ENCODE measurements around the gene HNRNPK.
A peak's percentile ranks its signal among the peaks of the same experiment; 100 is the strongest.
"Not testable (repeated sequence)": the region's sequence is repeated elsewhere in the genome, so short reads cannot be mapped to it uniquely, and the experiment has no call there.

HNRNPK gene

DNA sequence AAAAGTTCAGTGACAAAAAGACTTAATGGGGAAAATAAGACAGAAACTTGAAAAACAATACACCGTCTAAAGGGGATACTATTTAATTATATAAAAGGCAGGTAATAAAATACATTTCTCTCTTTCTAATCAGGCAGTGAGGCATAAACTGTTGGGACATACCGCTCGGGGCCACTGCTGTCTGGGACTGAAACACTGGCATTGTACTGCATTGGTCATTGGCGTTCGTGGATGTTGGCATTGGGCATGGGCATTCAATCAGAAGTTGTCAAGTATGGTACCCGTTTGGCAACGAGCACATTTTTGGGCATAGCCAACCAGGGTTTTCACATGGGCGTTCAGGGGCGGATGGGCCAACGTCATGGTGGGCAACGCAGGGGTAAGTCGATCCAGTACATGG is 4.7 kb downstream of the HNRNPK start:
- no peak for DNase-seq

- no peak for DNase-seq
These were observed 7.7 kb downstream of the HNRNPK start for GRCh38 chr9:83972286-83972685.

GRCh38 chr9:83971485-83971884 is 8.5 kb downstream of the HNRNPK start:
- DNase-seq = no peak

DNA sequence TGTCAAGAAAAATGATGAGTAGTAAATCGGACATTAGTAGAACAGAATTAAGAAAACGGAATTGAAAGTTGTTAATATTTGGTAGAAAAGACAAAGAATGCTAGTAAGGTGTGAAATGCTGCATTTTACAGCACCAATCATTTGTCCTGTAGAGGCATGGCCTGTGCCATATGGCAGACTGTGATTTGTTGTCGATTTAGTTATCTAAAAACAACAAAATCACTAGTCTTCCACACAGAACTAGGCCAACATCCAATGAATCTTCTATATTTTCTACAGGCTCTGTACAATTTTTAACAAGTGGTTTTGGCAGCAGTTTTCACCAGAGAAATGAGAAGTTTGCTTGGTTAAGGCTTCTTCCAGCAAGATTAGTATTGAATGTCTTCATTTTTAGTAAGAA is 10.4 kb downstream of the HNRNPK start:
- DNase-seq = no peak

- DNase-seq = no peak
These were observed 12.9 kb downstream of the HNRNPK start for GRCh38 chr9:83967073-83967472.

DNA sequence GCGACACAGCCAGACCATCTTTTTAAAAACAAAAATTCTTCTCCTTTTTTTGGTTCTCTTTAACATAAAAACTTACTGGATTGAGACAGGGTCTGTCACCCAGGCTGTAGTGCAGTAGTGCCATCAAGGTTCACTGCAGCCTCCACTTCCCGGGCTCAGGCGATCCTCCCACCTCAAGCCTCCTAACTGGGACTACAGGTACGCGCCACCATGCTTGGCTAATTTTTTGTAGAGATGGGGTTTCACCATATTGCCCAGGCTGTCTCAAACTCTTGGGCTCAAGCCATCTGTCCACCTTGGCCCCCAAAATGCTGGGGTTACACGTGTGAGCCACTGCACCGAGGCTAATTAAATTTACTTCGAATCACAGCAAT is 13.8 kb downstream of the HNRNPK start:
- DNase-seq = no peak

GRCh38 chr9:83965350-83966208 is 14.4 kb downstream of the HNRNPK start:
- DNase-seq = peak in 1 of 2 experiments; percentile 30

GRCh38 chr9:83964973-83965349 is 15.1 kb downstream of the HNRNPK start:
- DNase-seq = no peak

DNA sequence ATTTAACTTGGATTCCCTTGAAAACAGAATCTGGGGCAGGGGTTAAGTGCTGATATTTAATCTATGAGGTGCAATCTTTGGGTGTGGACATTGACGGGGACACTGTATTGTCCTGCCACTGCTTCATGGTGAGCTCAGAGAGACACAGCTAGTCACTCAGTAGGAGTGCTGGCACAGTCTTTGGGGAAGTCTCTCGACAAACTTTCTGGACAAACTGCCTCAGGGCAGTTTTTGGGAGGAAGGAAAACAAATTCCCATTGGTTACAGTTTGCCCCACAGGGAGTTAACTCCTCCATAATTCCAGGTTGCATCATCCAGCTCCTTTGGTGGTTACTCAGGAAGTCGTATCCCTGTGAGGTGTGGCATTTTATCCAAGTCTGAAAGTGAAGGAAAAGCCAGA is 17.9 kb downstream of the HNRNPK start:
- peak; percentile 23 to 31 for DNase-seq

DNA sequence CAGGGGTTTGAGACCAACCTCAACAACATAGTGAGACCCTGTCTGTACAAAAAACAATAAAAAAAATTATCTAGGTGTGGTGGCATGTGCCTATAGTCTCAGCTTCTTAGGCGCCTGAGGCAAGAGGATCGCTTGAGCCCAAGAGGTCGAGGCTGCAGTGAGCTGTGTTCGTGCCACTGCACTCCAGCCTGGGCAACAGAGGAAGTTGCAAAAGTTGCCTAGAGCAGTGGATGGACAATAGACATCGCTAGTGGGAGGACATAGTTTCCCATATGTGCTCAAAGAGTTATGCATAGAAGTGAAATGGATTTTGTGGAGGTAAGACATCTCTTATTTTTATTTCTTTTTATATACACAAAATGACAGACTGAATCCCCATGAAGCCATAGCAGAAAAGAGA is 19.0 kb downstream of the HNRNPK start:
- DNase-seq = no peak

- no peak for DNase-seq
These were observed 21.0 kb downstream of the HNRNPK start for GRCh38 chr9:83959061-83959460.

GRCh38 chr9:83957248-83957513 is 22.8 kb downstream of the HNRNPK start:
- DNase-seq = no peak

GRCh38 chr9:83956436-83957247 is 23.4 kb downstream of the HNRNPK start:
- peak; percentile 63 to 81 for DNase-seq

GRCh38 chr9:83956086-83956435 is 24.0 kb downstream of the HNRNPK start:
- DNase-seq = peak in 1 of 2 experiments; percentile 24

- not testable (repeated sequence) for DNase-seq
These were observed 31.9 kb downstream of the HNRNPK start for GRCh38 chr9:83948096-83948495.

GRCh38 chr9:83940590-83941303 is 39.3 kb downstream of the HNRNPK start:
- DNase-seq = no peak

GRCh38 chr9:83937861-83938455 is 42.1 kb downstream of the HNRNPK start:
- DNase-seq = peak; percentile 54 to 77

DNA sequence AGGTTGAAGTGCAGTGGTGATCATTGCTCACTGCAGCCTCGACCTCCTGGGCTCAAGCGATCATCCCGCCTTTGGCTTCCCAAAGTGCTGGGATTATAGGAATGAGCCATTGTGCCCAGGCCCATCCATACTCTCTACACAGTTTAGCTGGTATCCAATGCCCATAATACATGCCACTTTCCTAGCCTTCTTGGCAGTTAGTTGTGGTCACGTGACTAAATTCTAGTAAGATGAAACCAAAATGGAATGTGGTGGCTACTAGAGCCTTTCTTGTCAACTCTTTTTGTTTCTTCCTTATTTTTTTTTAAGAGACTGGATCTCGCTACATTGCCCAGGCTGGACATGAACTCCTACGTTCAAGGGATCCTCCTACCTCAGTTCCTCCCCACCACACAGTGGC is 43.5 kb downstream of the HNRNPK start:
- DNase-seq = no peak

DNA sequence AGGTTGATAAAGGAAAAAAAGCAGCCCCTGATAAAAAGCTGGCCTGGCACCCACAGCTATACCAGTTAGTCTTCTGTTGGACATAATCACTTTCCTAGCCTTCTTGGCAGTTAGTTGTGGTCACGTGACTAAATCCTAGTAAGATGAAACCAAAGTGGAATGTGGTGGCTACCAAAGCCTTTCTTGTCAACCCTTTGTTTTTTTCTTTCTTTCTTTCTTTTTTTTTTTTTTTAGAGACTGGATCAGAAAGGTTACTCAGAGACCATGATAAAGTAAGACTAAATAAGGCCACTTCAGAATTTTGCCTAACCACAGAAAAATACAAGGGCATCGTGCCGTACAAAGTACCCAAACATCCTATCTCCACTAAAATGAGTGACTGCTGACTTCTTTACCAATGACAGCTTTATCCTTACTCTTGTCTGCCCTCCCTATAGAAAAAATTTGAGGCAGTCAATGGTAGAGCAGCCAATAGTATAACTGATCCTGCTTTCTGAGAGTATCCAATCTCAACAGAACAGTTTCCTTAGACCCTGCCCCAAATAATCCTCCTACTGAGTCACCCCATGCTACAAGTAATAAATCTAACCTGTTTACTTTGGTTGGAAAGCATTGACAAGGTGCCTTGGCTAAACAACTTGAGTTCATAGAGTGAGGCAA is 44.6 kb downstream of the HNRNPK start:
- DNase-seq = peak in 1 of 2 experiments; percentile 10

GRCh38 chr9:83934569-83935275 is 45.3 kb downstream of the HNRNPK start:
- DNase-seq = no peak

DNA sequence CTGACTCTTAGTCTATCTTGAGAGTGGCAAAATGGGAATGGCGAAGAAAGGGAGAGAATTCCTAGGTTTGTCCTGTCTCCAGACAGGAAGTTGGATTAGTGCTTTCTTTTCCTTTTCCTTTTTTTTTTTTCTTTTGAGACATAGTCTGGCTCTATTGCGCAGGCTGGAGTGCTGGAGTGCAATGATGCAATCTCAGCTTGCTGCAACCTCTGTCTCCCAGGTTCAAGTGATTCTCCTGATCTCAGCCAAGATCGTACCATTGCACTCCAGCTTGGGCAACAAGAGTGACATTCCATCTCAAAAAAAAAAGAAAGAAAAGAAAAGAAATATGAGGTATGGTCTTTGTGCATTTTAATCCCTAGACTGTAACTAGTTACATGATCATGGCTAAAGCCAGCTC is 46.2 kb downstream of the HNRNPK start:
- no peak for DNase-seq

DNA sequence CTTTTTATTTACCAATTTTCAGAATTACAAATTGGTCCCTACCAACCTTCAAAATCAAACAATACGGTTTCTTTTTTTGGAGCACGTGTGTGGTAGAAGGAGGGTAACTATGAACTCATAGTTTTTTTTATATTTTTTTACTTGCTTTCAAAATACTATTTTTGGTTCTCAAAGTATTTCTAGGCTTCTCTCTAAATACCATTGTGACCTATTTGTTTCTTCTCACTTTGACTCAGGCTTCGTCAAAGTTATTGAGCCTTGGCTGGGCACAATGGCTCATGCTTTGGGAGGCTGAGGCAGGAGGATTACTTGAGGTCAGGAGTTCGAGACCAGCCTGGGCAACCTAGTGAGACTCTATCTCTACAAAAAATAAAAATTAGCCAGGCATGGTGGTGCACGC is 47.2 kb downstream of the HNRNPK start:
- DNase-seq = no peak

Measured in NCI-H2081 (cell line).